Measurements from ENCODE around the gene ATAD3A.

ATAD3A gene

DNA sequence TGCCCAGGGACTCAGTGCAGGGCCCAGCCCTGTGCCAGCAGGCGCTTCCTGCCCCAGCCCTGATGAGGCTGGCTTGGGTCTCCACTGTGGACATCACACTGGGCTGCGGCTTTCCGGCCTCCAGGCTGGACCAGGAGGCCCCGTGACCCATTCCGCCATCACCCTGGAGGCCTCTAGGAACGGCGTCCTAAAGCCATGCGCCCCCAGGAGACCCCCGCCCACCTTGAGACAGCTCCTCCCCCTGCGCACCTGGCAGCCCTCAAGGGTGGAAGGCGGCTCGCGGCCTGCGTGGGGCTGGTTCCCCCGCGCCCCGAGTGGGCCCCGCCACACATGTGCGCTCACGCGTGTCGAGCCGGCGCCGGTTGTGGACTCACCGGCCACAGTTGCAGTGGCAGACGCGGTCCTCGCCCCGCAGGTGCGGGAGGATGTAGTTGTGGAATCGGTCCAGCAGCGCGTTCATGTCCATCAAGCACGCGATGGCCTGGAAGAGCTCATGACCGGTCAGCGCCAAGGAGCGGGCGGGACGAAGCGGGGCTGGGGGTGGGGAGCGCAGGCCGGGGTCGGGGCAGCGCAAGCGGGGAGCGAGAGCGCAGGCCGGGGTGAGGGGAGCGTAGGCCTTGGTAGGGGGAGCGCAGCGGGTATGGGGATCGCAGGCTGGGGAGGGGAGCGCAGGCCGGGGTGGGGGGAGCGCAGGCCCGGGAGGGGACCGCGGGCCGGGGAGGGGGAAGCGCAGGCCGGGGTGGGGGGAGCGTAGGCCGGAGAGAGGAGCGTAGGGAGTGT lies 27.5 kb downstream of the ATAD3A start:
- DNase-seq (ENCODE audit: low read depth): peak; percentile 44
- TF ChIP-seq, protein P1, sequence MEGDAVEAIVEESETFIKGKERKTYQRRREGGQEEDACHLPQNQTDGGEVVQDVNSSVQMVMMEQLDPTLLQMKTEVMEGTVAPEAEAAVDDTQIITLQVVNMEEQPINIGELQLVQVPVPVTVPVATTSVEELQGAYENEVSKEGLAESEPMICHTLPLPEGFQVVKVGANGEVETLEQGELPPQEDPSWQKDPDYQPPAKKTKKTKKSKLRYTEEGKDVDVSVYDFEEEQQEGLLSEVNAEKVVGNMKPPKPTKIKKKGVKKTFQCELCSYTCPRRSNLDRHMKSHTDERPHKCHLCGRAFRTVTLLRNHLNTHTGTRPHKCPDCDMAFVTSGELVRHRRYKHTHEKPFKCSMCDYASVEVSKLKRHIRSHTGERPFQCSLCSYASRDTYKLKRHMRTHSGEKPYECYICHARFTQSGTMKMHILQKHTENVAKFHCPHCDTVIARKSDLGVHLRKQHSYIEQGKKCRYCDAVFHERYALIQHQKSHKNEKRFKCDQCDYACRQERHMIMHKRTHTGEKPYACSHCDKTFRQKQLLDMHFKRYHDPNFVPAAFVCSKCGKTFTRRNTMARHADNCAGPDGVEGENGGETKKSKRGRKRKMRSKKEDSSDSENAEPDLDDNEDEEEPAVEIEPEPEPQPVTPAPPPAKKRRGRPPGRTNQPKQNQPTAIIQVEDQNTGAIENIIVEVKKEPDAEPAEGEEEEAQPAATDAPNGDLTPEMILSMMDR (conservative IDR thresholded peaks at IDR 0.05; ENCODE audit: control insufficient read depth, insufficient read depth, low read depth, low read length): no peak
- peak overlapping the region; percentile 51 for H3K4me3 ChIP-seq (ENCODE audit: control insufficient read depth, low read depth, low read length)

GRCh38 chr1:1540090-1540817 lies 28.3 kb downstream of the ATAD3A start, which contains the start of gene TMEM240:
Gene TMEM240 (minus strand): TSS chr1:1540624. CDS start chr1:1540346, 278 bp downstream.
- TF ChIP-seq, protein P1 (conservative IDR thresholded peaks at IDR 0.05; ENCODE audit: control insufficient read depth, insufficient read depth, low read depth, low read length): no peak
- peak; percentile 72 for DNase-seq (ENCODE audit: low read depth)
- H3K4me3 ChIP-seq (ENCODE audit: control insufficient read depth, low read depth, low read length): peak within 1 kb of the TSS; percentile 51

DNA sequence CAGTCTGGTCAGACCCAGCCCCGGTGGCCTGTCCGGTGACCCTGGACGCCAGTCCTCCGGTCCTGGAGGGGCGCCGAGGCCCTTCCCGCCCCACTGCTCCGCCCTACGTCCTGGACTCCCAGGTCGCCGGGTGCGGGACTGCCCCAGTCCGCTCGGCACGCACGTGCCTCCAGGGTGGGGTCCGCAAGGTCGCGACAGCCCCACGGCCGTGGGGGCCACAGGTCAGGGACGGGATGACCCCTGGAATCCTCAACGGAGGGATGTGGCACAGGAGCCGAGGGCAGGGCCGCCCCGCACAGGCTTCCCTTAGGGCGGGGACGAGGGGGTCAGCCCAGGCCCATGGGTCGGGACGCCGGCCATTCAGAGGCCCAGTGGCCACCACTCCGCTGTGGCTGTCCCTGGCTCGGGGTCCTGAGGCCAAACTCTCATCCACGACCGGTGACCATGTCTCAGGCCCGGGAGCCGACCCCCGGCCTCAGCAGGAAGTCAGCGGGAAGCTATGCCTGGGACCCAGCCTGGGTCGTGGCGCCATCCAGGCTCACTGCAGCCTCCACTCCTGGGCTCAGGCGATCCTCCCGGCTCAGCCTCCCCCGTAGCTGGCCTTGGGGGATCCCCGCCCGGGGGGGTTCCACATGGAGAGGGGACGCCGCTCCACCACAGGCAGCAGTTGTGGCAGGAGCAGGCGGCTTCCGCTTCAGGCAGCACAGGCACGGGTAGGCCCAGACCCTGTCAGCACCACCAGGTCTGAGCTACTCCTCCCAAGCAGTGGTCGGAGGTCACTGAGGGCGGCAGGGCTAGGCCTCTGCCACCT lies 29.1 kb downstream of the ATAD3A start:
- H3K4me3 ChIP-seq (ENCODE audit: control insufficient read depth, low read depth, low read length): peak overlapping the region; percentile 36
- TF ChIP-seq, protein P1 (conservative IDR thresholded peaks at IDR 0.05; ENCODE audit: control insufficient read depth, insufficient read depth, low read depth, low read length): no peak
- DNase-seq (ENCODE audit: low read depth): no peak

DNA sequence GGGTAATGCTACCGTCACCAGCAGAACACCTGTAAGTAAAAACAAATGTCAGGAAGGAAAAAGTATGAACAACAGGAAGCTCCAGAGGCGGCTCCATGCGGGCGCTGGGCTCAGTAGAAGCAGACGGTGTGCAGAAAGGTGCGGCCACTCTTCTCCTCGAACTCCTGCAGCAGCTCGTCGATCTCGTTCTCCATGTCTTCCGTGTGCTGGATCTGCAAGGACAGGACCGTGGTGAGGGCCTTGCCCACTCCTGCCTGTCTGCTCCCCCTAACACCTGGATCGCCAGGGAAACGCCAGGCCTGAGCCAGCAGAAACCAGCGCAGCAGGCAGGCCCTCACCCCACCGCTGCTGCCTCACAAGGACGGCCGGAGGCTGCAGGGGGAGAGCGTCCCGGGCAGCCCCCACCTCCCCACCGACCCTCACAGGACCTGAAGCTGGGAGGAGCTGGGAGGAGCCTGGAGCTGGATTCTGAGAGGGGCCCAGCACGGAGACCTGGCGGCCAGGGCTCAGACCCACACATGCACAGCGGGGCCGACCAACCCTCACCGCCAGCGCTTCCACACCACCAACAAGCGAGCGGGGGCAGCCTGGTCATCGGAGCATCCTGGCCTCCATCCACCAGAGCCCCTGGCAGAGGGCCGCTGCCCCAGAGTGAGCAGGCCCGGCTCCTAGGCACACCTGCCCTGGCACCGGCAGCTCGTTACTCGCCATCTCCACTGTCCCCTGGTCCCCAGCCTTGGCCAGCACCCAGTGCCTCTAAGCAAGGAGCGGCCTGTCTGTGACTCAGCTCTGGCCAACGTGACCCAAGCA lies 30.2 kb downstream of the ATAD3A start:
- H3K4me3 ChIP-seq (ENCODE audit: control insufficient read depth, low read depth, low read length): no peak overlapping the region
- TF ChIP-seq, protein P1 (conservative IDR thresholded peaks at IDR 0.05; ENCODE audit: control insufficient read depth, insufficient read depth, low read depth, low read length): no peak
- DNase-seq (ENCODE audit: low read depth): no peak

DNA sequence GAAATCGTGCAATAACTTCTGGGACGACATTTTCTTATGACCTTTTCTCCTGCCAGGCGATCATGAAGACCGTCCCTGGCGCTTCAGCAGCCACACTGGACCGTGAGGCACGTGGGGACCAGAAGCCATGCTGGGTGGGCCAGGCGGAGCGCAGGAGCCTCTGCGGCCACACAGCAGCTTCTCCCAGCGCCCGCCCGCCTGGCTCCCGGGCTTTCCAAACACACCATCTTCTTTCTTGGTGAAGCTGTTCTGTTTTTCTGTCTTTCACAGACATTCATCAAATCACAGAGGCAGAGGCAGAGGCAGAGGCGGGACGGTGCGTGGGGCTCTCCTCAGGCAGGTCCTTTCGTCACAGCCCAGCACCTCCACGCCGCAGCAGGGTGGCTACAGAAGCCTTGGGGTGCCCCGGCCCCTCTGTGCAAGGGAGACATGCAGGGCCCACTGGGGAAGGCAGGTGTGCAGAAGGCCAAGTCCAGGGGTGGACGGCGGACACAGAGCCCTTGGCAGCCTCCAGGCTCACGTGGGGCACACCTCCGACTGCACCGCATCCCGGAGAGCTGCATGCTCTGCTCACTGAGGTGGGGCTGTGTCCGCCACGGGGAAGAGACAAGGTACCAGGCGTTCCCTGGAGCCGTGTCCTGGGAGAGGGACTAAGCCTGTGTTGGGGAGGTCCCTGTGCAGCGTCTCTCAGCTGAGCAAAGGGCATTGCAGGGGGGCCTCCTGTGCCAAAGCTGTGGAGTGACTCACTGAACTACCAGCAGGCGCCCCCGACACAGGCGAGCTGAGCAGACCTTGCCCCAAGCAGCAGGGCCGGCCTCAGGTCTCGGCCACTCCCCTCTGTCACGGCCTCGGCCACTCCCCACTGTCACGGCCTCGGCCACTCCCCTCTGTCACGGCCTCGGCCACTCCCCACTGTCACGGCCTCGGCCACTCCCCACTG lies 31.1 kb downstream of the ATAD3A start:
- no peak for DNase-seq (ENCODE audit: low read depth)
- H3K4me3 ChIP-seq (ENCODE audit: control insufficient read depth, low read depth, low read length): no peak overlapping the region
- TF ChIP-seq, protein P1 (conservative IDR thresholded peaks at IDR 0.05; ENCODE audit: control insufficient read depth, insufficient read depth, low read depth, low read length): no peak

Data from fibroblast of mammary gland (primary cell).